Erythroblast (primary cell): Measurements from ENCODE around the gene MBOAT1.

ENCODE experiments used
- GATA1 ChIP-seq: IDR thresholded peaks from 2 replicates; pipeline ENCODE4 v1.6.1; 2011; ENCODE audit warnings: low read depth, mild to moderate bottlenecking, control low read depth, low read length, moderate library complexity
- POLR2A ChIP-seq: IDR thresholded peaks from 2 replicates; pipeline ENCODE4 v1.6.1; 2011; ENCODE audit warnings: mild to moderate bottlenecking, low read length

- TF ChIP-seq POLR2A (peak; percentile 20), GATA1 (no peak)
Observed at GRCh38 chr6:20191992-20192391, 20.3 kb downstream of the MBOAT1 start.
